Middle frontal gyrus (tissue), 1 donor: Measurements from ENCODE around the gene NPC2.

Experiments
- DNase-seq: peaks from one replicate; pipeline ENCODE4 v3.0.0-alpha.2; 2015; ENCODE audit warnings: low spot score; ENCODE audit errors: extremely low spot score

NPC2 gene

DNA sequence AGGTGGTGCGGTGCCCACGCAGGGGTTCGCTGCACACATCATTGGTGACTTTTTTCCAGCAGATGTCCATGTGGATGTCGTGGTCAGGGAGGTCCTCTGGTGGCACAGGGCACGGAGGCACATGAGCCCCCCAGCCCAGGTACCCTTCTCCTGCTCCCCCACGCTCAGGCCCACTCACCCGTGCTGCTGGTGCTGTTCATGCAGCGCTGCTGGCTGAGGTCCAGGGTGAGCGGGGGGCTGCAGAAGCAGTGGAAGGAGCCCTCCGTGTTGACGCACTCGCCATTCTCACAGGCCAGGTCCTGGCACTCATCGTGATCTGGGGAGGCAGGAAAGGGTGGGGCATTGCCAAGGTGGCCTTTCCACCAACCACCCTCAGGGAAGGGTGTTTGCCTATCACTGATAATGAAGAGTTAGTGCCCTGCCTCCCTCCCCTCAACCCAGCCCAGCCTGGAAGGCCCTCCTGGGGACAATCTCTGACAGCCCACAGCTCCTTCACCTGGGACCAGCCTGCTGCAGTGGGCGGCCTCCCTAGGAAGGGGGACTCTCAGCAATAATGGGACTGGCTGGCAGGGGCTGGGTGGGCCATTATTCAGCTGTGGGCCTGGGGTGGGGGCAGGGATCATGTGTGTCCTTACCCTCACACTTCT lies 10.3 kb upstream of the NPC2 start:
- DNase-seq = no peak

DNA sequence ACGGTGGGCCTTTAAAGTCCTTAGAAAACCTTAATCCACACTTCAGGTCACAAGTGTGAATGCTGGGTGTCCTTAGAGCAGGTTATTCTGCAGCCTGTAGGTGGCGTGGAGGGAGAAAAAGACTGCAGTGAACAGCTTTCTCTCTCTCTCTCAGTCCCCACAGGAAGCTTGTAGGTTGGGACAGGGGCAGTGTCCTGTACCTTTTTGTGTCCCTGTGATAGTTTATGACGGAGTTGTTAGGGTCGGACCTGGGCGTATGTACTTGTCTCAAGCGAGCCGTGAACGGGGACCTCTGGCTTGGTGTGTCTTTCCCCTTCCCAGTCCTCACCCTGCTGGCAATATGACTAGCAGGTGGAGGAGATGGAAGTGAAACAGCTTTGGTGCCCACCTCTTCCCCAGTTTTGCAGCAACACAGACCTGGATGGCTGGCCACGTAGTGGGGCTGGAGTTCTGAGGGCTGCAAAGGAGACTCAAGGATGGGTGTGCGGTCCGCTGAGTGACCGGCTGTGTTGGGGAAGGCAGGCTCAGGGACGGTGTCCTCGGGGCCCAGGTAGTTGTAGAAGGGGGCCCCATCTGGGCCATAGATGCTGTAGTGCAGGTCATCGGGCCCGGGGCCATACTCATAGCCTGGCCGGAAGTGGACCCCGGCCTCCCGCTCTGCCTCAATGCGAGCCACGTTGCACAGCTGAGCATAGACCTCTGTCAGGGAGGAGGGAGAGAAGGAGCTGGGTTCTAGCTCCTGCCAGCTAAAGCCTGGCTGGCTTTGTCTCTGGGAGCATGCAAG lies 9.3 kb upstream of the NPC2 start:
- DNase-seq = no peak

DNA sequence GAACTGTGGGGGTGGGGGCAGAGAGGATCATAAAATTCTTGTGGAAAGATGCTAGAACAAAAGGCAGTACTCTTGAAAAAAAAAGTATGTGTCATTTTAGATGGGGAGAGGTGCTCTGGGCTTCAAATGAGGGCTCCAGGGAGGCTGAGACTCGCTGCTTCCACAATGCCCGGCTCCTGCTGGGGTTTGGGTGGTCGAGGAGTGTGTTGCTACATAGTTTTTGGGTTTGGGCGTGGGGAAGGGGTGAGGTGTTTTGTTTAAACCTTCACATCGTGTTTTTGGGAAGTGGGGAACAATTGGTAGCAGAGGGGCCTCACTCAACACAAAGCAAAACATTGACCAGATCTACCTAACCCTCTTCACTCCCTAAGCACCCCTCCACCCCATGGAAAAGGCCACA lies 8.6 kb upstream of the NPC2 start:
- no peak for DNase-seq

DNA sequence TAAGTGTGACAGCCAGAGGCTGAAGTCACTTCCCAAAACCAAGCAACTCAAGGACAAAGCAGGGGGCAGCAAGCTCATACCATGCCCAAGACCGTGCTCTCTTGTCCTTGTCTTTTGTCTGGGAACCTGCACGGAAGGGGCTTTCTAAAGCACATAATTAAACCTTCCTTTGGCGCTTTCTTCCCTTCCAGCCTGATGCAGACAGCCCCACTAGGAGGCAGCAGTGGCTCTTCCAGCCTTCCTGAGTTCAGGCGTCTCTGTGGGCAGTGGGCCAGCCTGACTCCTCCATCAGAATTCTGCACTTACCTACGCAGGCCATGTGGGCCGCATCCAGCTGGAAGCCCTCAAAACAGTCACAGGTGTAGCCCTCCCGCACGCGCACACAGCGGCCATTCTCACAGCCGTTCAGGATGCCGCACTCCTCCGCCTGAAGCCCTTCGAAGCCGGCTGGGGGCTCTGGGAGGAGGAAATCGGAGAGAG lies 8.1 kb upstream of the NPC2 start:
- peak; percentile 38 for DNase-seq

DNA sequence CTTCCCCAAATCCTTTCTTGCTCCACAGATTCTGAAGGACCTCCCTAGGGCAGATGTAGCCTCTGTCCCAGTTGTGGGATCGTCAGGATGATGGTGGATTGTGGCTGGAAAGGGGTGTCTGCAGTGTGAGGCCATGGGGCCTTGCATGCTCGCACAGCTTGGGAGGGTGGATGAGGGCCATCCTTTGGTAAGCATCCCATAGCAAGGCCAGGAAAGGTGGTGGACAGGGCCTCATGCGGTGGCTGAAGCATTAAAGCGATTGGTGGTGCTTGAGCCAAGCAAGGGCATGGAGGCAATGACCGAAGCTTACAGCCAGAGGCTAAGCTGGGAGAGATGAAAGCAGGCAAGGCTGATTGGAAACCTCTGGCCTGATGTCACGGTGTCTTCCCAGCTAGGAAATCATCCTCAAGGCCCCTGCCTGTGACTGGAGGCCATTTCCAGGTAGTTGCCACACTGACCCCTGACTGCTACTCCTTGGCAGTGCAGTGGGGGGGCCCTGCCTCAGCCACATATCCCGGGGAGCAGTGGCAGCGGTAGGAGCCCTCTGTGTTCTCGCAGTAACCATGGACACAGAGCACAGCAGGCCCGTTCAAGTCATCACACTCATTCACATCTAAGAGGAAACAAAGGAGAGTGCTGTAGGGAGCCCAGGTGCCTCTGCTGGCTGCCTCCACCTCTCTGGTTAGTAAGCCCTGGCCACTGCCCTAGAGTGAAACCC lies 7.5 kb upstream of the NPC2 start:
- no peak for DNase-seq

GRCh38 chr14:74495356-74495755 lies 2.3 kb upstream of the NPC2 start:
- no peak for DNase-seq

DNA sequence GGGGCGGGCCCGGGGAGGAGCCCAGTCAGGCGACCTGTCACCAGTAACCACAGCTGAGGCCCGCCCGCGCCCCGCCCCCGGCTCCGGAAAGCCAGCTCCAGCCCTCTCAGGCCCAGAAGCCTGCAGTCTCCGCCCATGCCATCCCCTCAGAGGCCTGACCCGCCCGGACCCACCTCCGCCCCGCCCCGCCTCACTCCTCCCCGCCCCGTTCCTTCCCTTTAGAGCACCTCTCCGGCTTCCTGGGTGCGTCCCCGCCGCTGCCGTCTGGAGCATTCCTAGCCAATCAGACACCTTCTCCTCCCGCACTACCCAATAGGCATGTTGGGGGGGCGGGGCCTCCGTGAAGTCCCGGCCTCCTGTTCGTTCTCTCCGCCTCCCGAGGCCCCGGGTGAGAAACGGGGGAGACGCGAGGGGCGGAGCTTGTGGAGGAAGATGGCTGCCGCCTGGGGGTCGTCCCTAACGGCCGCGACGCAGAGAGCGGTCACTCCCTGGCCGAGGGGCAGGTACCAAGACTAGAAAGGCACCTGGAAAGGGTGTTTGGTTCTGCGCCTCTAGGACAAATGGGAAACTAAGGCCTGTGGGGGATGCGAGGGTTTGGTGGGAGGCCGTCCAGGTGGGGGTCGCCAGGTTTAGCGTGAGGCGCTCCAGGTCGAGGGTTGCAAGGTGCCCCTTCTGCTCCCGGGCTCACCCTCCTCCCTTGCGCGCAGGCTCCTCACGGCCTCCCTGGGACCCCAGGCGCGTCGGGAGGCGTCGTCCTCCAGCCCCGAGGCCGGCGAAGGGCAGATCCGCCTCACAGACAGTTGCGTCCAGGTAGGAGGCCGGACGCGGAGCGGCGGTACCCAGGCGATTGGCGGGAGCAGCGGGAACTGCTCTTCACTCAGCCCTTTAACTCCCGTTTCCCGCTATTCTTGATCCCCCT lies 497 bp upstream of the NPC2 start, which contains the start of gene ISCA2:
TSS of gene ISCA2 (plus strand) at position 423 of the 919 bp plus-strand sequence. CDS start at position 433, 10 bp downstream.
- DNase-seq = peak; percentile 96

DNA sequence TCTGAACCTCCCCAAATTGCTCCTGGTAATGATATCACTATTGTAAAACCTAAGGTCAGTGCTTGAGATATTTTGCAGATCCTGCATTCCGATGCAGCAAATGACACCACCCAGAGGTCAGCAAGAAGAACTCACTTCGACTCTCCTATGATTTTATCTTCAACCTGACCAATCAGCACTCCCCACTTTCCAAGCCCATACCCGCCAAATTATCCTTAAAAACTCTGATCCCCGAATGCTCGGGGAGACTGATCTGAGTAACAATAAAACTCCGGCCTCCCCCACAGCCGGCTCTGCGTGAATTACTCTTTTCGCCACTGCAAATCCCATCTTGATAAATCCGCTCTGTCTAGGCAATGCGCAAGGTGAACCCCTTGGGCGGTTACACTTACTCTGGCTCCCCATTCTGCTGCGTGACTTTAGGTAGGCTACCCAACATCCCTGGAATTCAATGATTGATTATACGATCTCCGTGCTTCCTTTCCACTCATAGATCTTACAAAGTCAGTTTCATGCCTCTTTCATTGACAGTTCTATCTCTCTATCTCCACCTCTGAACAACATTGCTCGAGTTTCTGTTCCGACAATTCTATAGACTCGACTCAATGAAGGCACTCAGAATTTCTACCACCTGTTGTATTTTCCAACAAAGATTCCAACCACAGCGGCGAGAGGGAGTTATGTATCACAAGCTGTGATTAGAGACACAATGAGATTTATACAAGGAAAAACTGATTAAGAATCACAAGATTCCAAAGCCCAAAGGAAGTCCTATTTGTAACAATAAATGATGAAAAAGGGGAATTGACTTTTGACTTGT lies 939 bp downstream of the NPC2 start:
- DNase-seq = no peak

GRCh38 chr14:74490486-74490885 lies 2.6 kb downstream of the NPC2 start:
- no peak for DNase-seq

DNA sequence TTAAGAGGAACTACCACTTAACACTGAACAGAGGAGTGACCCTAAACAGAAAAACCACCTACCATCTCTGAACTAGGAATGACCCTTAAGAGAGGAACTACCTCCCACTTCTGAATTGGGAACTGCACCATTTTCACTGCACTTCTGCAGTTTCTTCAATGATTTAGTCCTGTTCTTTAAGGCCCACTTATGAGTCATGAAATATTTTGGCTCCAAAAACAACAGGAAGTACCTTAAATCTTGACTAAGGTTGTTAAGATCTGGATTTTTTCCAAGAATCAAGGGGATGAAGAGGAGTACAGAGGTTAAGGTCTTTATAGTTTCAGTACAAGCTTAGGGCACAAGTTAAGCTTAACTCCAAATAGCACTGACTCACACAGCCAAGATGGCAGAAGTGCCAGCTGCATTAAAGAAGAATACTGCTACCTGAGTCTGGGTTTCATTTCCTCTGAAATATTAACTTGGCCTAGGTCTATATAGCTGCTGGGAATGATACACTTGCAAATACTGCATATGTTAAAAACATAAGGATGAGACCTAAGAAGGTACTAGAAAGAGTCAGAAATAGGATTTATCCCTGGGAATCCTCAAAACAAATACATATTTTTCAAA lies 4.2 kb downstream of the NPC2 start:
- DNase-seq = no peak

DNA sequence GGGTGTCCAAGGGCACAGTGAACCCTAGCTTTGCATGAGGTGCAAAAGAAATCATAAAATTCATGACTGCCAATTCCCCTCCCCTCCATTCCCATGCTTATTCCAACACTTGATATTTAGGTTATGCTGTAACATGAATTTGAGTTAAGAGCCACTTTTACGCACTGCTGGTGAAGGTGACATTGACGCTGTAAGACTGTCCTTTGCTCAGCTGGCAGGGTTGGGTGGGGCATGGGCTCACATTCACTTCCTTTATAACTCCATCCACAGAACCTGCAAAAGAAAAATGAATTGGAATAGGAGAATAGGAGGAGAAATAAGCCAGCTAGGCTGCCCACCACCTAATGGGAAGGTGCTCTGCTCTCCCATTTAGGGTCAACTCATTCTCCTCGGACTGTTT lies 6.9 kb downstream of the NPC2 start:
- DNase-seq = no peak

- no peak for DNase-seq
Observed at GRCh38 chr14:74483321-74483720, 9.8 kb downstream of the NPC2 start.

DNA sequence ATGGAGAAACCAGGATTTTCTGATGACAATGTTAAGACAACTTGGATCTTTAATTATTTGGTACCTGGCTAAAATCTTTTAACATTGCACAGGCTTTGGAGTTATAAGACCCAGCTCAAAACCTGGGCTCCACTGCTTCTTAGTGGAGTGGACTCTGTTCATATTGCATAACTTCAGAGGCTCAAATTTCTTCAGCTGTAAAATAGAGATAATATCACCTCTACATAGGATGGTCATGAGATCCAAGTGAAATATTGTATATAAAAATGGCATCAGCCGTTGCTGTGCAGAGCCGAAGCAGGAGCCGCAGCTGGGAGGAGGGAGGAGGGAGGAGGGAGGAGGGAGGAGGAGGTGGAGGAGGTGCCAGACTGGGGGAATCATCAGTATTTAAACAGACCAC lies 10.5 kb downstream of the NPC2 start:
- DNase-seq = no peak

- no peak for DNase-seq
Observed at GRCh38 chr14:74480046-74480445, 13.1 kb downstream of the NPC2 start.

DNA sequence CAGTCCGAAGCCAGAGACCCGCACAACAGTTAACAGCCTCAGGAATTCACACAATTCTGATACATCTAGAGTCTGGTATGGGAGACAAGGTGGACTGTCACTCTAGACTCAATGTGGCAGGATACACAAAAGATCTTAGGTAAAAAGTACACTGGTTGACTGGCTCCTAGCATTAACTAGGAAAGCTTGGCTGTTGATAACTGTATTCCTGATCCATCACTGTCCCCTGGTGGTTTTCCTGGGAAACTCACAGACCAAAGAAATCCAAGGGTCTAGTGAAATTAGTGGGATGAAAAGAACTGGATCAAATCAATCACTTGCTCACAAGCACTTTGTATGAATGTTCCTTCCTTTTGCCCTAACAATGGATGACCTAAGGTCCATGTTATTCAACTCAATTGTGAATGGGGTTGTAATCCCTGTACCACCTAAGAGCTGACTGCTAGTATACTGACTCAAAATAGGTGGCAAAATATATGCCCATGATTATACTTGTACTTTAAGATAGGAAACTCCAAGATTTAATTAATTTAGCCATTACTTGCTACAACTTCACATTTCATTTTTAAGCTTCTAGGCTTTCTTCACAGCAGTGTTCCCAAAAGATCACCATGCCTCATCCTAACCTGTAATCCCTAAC lies 14.0 kb downstream of the NPC2 start:
- no peak for DNase-seq

DNA sequence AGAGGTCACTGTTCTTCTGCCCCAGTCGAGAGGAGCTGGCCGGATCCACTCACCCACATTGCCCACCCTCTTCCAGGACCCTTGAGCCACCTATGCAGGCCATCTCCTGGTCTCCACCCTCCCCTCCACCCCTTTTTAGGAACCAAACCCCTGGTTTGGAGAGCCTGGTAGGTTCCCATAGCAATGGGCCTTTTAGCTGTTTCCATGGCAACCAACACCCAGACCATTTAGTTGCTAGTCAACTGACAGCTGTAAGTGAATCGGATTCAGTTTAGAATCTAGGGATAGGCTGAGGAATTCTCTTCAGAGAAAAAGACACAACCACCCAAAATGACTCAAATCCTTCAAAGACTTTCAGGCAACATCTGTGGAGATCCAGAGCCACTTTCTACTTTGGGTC lies 16.5 kb downstream of the NPC2 start:
- DNase-seq = peak; percentile 27

DNA sequence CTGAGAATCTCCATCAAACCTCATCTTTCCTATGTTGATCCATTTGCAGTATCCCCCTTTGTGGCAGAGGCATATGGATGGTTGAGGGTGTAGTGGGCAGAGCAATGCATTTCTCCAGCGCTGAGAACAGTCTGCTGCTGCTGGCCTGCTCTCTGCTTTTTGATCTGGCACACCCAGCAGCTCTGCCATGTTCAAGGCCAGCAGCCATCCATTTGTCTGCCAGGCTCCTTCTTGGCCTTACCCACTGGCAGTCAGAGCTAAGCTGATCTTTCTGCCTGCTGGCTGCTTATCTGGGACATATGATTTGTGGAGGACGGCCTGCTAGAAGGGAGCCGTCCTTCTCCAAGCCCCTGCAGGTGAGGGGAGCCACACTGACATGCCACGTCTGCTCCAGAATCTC lies 17.0 kb downstream of the NPC2 start:
- DNase-seq = no peak

DNA sequence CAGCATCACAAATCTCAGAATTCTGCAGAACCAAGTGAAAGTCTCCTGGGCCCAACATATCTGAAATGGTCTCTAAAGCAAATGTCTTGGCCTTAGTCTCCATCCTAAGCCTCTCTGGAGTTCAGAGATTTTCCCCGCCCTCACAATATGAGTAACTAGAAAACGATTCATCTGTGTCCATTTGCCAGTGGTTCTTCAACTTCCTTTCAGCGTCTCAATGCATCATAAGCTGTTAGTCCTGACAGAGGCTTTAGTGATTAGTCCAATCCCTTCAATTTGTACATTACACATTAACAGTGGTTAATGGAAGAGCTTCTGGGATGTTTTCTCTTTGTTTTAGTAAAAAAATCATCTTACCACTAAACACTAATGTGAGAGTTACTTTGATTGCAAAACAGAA lies 17.4 kb downstream of the NPC2 start:
- no peak for DNase-seq

GRCh38 chr14:74474376-74474775 lies 18.7 kb downstream of the NPC2 start:
- DNase-seq = no peak
